ENCODE measurements around the gene SNAPIN.

DNA sequence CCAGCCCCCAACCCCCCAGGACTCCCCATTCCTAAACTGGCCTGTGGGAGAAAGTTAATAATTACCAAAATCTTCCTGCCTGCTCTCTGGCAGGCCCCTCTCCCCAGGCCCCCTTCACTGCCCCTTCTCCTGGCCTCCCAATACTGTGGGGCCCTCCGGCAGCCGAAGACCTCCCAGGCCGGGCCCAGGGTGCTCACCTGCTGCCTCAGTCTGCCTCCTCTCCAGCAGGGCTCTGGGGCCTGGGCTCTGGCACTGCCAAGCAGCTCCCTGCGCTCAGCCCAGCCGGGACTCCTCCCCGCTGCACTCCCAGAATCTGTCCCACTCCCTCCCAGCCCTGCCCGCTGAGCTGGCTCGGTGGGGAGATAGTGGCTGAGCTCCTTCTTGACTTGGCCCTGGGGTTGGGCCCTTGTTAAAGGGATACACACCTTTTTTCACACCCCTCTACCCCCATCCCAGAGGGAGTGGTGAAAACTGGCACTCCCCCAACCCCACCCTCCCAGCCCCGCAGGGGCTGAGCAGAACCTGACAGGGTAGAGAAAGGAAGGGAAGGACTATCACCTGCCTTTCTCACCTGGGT is 45.7 kb upstream of the SNAPIN start, which contains the start of gene S100A16:
- TF ChIP-seq, protein P1, sequence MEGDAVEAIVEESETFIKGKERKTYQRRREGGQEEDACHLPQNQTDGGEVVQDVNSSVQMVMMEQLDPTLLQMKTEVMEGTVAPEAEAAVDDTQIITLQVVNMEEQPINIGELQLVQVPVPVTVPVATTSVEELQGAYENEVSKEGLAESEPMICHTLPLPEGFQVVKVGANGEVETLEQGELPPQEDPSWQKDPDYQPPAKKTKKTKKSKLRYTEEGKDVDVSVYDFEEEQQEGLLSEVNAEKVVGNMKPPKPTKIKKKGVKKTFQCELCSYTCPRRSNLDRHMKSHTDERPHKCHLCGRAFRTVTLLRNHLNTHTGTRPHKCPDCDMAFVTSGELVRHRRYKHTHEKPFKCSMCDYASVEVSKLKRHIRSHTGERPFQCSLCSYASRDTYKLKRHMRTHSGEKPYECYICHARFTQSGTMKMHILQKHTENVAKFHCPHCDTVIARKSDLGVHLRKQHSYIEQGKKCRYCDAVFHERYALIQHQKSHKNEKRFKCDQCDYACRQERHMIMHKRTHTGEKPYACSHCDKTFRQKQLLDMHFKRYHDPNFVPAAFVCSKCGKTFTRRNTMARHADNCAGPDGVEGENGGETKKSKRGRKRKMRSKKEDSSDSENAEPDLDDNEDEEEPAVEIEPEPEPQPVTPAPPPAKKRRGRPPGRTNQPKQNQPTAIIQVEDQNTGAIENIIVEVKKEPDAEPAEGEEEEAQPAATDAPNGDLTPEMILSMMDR (conservative IDR thresholded peaks at IDR 0.05; ENCODE audit: low read length), result no peak
- TF ChIP-seq EZH2phosphoT487 (IDR thresholded peaks at IDR 0.05; ENCODE audit: borderline replicate concordance), result no peak

All from Loucy (cell line).